Measurements from ENCODE around the gene TSPEAR. TPM values are rescaled to one million over a fixed set of nuclear protein-coding genes. Genes with fewer than 3 reads are reported as not detected.
"Not testable (repeated sequence)": the region's sequence is repeated elsewhere in the genome, so short reads cannot be mapped to it uniquely, and the experiment has no call there.

TSPEAR gene
- total RNA-seq, 2 experiments from 2014 or later, result not detected

DNA sequence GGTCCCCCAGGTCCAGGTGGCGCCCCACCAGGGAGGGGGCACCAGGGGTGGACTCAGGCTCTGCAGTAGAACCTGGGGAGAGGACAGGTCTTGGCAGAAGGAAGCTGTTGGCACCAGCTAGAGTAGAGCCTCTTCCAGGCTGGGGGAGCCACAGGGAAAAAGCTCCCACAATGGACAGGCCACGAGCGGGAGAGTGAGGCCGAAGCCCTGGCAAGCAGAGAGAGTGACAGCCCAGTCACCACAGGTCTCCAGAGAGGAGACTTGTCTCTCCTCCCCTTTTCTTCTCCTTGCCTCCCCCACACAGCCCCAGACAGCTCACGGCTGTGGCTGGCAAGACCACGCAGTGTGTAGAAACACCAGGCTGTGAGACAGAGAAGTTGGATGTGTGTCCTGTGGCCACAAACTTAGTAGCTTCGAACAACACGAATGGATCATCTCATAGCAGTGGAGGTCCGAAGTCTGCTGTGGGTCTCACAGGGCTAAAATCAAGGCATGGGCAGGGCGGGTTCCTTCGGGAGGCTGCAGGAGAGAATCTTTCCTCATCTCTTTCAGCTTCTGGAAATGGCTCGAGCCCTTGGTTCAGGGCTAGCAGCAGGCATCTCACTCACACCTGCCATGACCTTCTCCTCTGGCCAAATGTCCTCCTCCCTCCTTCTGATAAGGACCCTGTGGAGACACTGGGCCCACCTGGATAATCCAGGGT lies 60.2 kb downstream of the TSPEAR start:
- peaks cover 18% of the 10 kb centered on the region for H3K4me1 Mint-ChIP-seq
- peaks cover 13% of the 10 kb centered on the region for H3K9me3 Mint-ChIP-seq
- H3K36me3 Mint-ChIP-seq, result peaks cover 15% of the 10 kb centered on the region
- no peak overlapping the region for H3K27ac Mint-ChIP-seq
- DNase-seq, result no peak
- no peak overlapping the region for H3K4me3 Mint-ChIP-seq
- H3K27me3 Mint-ChIP-seq, result no peaks in the 10 kb centered on the region

DNA sequence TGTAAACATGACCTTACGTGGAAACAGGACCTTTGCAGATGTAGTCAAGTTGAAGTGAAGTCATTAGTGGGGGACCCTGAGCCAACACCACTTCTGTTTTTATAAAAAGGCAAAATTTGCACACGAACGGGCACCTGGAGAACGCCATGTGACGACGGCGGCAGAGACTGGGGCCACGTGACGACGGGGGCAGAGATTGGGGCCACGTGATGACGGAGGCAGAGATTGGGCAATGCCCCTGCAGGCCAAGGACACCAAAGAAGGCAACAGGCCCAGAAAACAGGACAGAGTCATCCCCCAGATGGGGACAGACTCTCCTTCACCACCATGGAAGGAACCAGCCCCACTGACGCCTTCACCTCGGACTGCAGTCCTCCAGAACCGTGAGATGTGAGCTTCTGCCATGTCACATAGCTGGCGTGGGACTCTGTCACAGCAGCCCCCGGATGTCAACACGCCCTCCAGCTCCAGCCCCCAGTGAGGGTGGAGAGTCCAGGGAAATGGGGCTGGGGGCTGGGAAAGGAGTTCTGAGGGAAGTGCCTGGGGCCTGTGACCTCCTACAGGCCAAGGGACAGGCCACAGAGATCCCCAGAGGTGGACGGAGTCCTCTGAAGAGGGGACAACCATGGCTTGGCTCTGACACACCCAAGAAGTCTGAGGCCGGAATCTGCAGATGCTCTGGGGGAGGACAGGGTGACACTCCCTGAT lies 61.0 kb downstream of the TSPEAR start:
- Mint-ChIP-seq H3K4me3 (no peak overlapping the region), H3K27ac (no peak overlapping the region), H3K9me3 (peaks cover 12% of the 10 kb centered on the region), H3K27me3 (no peaks in the 10 kb centered on the region), H3K36me3 (peaks cover 10% of the 10 kb centered on the region), H3K4me1 (peaks cover 18% of the 10 kb centered on the region)
- no peak for DNase-seq

- Mint-ChIP-seq H3K27ac (no peak overlapping the region), H3K4me3 (no peak overlapping the region), H3K36me3 (peaks cover 14% of the 10 kb centered on the region), H3K9me3 (peaks cover 16% of the 10 kb centered on the region), H3K27me3 (no peaks in the 10 kb centered on the region), H3K4me1 (peaks cover 12% of the 10 kb centered on the region)
- no peak for DNase-seq
These were observed 61.8 kb downstream of the TSPEAR start for GRCh38 chr21:44649521-44650100.

GRCh38 chr21:44648557-44649311 lies 62.6 kb downstream of the TSPEAR start:
- Mint-ChIP-seq H3K36me3 (peaks cover 7% of the 10 kb centered on the region), H3K27ac (no peak overlapping the region), H3K9me3 (peaks cover 20% of the 10 kb centered on the region), H3K4me1 (peaks cover 3% of the 10 kb centered on the region), H3K4me3 (no peak overlapping the region), H3K27me3 (no peaks in the 10 kb centered on the region)
- no peak for DNase-seq

DNA sequence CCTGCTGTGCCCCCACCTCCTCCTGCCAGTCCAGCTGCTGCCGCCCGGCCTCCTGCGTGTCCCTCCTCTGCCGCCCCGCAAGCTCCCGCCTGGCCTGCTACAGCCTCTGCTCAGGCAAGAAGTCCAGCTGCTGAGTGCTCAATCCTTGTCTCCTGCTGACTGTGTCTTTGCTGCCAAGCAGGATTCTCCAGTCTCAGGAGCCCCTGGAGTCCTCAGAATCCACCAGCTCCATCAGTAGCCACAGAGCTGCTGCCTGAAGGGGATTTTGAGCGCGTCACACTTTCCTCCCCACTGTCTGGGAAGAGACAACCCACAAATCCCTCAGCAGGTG lies 64.2 kb downstream of the TSPEAR start:
- Mint-ChIP-seq H3K4me3 (no peak overlapping the region), H3K36me3 (peaks cover 5% of the 10 kb centered on the region), H3K27ac (no peak overlapping the region), H3K27me3 (no peaks in the 10 kb centered on the region), H3K4me1 (no peaks in the 10 kb centered on the region), H3K9me3 (peaks cover 25% of the 10 kb centered on the region)
- DNase-seq, result no peak

DNA sequence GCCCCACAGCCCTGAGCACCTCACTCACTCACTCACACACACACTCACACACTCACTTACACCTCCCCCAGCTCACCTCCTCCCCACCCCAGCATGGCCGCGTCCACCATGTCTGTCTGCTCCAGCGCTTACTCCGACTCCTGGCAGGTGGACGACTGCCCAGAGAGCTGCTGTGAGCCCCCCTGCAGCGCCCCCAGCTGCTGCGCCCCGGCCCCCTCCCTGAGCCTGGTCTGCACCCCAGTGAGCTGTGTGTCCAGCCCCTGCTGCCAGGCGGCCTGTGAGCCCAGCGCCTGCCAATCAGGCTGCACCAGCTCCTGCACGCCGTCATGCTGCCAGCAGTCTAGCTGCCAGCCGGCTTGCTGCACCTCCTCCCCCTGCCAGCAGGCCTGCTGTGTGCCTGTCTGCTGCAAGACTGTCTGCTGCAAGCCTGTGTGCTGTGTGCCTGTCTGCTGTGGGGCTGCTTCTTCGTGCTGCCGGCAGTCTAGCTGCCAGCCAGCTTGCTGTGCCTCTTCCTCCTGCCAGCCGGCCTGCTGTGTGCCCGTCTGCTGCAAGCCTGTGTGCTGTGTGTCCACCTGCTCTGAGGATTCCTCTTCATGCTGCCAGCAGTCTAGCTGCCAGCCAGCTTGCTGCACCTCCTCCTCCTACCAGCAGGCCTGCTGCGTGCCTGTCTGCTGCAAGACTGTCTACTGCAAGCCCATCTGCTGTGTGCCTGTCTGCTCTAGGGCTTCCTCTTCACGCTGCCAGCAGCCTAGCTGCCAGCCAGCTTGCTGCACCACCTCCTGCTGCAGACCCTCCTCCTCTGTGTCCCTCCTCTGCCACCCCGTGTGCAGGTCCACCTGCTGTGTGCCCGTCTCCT lies 64.8 kb downstream of the TSPEAR start, which contains the start of gene KRTAP10-11:
TSS of gene KRTAP10-11 (plus strand) at position 49 of the 856 bp plus-strand sequence. CDS start at position 94, 45 bp downstream.
- H3K4me3 Mint-ChIP-seq, H3K27me3 Mint-ChIP-seq, H3K4me1 Mint-ChIP-seq, H3K36me3 Mint-ChIP-seq, DNase-seq, H3K27ac Mint-ChIP-seq: not testable (repeated sequence)
- H3K9me3 Mint-ChIP-seq, result peaks cover 27% of the 10 kb centered on the region

- no peaks in the 10 kb centered on the region for H3K4me1 Mint-ChIP-seq
- H3K9me3 Mint-ChIP-seq, result peaks cover 32% of the 10 kb centered on the region
- DNase-seq, result no peak
- H3K27ac Mint-ChIP-seq, result no peak overlapping the region
- H3K4me3 Mint-ChIP-seq, result no peak overlapping the region
- H3K27me3 Mint-ChIP-seq, result no peaks in the 10 kb centered on the region
- H3K36me3 Mint-ChIP-seq, result peaks cover 8% of the 10 kb centered on the region
These were observed 66.5 kb downstream of the TSPEAR start for GRCh38 chr21:44644878-44645277.

GRCh38 chr21:44643741-44644310 lies 67.5 kb downstream of the TSPEAR start:
- no peaks in the 10 kb centered on the region for H3K27me3 Mint-ChIP-seq
- H3K4me1 Mint-ChIP-seq, result no peaks in the 10 kb centered on the region
- H3K36me3 Mint-ChIP-seq, result peaks cover 8% of the 10 kb centered on the region
- DNase-seq, result no peak
- no peak overlapping the region for H3K27ac Mint-ChIP-seq
- H3K4me3 Mint-ChIP-seq, result no peak overlapping the region
- peaks cover 32% of the 10 kb centered on the region for H3K9me3 Mint-ChIP-seq

GRCh38 chr21:44640761-44641160 lies 70.6 kb downstream of the TSPEAR start:
- H3K4me1 Mint-ChIP-seq, result no peaks in the 10 kb centered on the region
- H3K36me3 Mint-ChIP-seq, result peaks cover 8% of the 10 kb centered on the region
- peaks cover 32% of the 10 kb centered on the region for H3K9me3 Mint-ChIP-seq
- H3K27ac Mint-ChIP-seq, result no peak overlapping the region
- no peak overlapping the region for H3K4me3 Mint-ChIP-seq
- H3K27me3 Mint-ChIP-seq, result no peaks in the 10 kb centered on the region
- no peak for DNase-seq

GRCh38 chr21:44639331-44639655 lies 72.1 kb downstream of the TSPEAR start:
- H3K36me3 Mint-ChIP-seq, result peaks cover 3% of the 10 kb centered on the region
- no peaks in the 10 kb centered on the region for H3K4me1 Mint-ChIP-seq
- H3K9me3 Mint-ChIP-seq, result peaks cover 23% of the 10 kb centered on the region
- H3K27me3 Mint-ChIP-seq, result no peaks in the 10 kb centered on the region
- DNase-seq, result no peak
- H3K27ac Mint-ChIP-seq, result no peak overlapping the region
- H3K4me3 Mint-ChIP-seq, result no peak overlapping the region

GRCh38 chr21:44638506-44639330 lies 72.7 kb downstream of the TSPEAR start:
- not testable (repeated sequence) for H3K27ac Mint-ChIP-seq, H3K4me1 Mint-ChIP-seq, DNase-seq, H3K4me3 Mint-ChIP-seq, H3K27me3 Mint-ChIP-seq, H3K36me3 Mint-ChIP-seq
- H3K9me3 Mint-ChIP-seq, result peaks cover 19% of the 10 kb centered on the region

GRCh38 chr21:44637851-44638348 lies 73.5 kb downstream of the TSPEAR start:
- not testable (repeated sequence) for H3K27me3 Mint-ChIP-seq, H3K27ac Mint-ChIP-seq, DNase-seq, H3K4me1 Mint-ChIP-seq, H3K36me3 Mint-ChIP-seq, H3K4me3 Mint-ChIP-seq
- peaks cover 17% of the 10 kb centered on the region for H3K9me3 Mint-ChIP-seq

GRCh38 chr21:44637018-44637850 lies 74.1 kb downstream of the TSPEAR start, which contains the start of gene KRTAP10-10:
Gene KRTAP10-10 (plus strand): TSS chr21:44637356. CDS start chr21:44637418, 62 bp downstream.
- no peaks in the 10 kb centered on the region for H3K4me1 Mint-ChIP-seq
- H3K9me3 Mint-ChIP-seq, result peaks cover 16% of the 10 kb centered on the region
- peaks cover 4% of the 10 kb centered on the region for H3K36me3 Mint-ChIP-seq
- DNase-seq, result no peak
- H3K27me3 Mint-ChIP-seq, result no peaks in the 10 kb centered on the region
- H3K27ac Mint-ChIP-seq, result no peak within 1 kb of the TSS
- H3K4me3 Mint-ChIP-seq, result no peak within 1 kb of the TSS
